ENCODE results near the gene ZNF33B. TPM values are rescaled to one million over a fixed set of nuclear protein-coding genes. Genes with fewer than 3 reads are reported as not detected.

ZNF33B gene
- total and polyA plus RNA-seq, 9 of the 15 experiments (the other 6 are each of a cell fraction or from before 2014, with no cell fraction given) = 6.9 to 23.9 (median 15.4) TPM

- TF ChIP-seq SIX5 (IDR thresholded peaks at IDR 0.05; ENCODE audit: borderline replicate concordance in 1 of 2, insufficient read depth in 1 of 2, low read depth in 1 of 2, low read length in 2 of 2) = peak; percentile 90 to 93
- TF ChIP-seq CREM (IDR thresholded peaks at IDR 0.05; ENCODE audit: low read depth) = peak; percentile 96
- TF ChIP-seq, protein P1, sequence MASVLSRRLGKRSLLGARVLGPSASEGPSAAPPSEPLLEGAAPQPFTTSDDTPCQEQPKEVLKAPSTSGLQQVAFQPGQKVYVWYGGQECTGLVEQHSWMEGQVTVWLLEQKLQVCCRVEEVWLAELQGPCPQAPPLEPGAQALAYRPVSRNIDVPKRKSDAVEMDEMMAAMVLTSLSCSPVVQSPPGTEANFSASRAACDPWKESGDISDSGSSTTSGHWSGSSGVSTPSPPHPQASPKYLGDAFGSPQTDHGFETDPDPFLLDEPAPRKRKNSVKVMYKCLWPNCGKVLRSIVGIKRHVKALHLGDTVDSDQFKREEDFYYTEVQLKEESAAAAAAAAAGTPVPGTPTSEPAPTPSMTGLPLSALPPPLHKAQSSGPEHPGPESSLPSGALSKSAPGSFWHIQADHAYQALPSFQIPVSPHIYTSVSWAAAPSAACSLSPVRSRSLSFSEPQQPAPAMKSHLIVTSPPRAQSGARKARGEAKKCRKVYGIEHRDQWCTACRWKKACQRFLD (CRISPR knock-in tag; IDR thresholded peaks at IDR 0.05) = 0 out of 2 replicates have a peak, but pooled peaks have one; percentile 47
- TF ChIP-seq, protein P2, sequence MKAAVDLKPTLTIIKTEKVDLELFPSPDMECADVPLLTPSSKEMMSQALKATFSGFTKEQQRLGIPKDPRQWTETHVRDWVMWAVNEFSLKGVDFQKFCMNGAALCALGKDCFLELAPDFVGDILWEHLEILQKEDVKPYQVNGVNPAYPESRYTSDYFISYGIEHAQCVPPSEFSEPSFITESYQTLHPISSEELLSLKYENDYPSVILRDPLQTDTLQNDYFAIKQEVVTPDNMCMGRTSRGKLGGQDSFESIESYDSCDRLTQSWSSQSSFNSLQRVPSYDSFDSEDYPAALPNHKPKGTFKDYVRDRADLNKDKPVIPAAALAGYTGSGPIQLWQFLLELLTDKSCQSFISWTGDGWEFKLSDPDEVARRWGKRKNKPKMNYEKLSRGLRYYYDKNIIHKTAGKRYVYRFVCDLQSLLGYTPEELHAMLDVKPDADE (conservative IDR thresholded peaks at IDR 0.05; ENCODE audit: control insufficient read depth, low read depth, low read length) = peak; percentile 97
- TF ChIP-seq ZBTB5 (IDR thresholded peaks at IDR 0.05) = no peak
- TF ChIP-seq, protein P3, sequence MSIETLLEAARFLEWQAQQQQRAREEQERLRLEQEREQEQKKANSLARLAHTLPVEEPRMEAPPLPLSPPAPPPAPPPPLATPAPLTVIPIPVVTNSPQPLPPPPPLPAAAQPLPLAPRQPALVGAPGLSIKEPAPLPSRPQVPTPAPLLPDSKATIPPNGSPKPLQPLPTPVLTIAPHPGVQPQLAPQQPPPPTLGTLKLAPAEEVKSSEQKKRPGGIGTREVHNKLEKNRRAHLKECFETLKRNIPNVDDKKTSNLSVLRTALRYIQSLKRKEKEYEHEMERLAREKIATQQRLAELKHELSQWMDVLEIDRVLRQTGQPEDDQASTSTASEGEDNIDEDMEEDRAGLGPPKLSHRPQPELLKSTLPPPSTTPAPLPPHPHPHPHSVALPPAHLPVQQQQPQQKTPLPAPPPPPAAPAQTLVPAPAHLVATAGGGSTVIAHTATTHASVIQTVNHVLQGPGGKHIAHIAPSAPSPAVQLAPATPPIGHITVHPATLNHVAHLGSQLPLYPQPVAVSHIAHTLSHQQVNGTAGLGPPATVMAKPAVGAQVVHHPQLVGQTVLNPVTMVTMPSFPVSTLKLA (conservative IDR thresholded peaks at IDR 0.05) = peak in 1 of 2 experiments; percentile 73; a peak in 3 of 4 replicates
- no peak; the same call in 1 of the 2 replicates for TF ChIP-seq DPF2 (IDR thresholded peaks at IDR 0.05)
- TF ChIP-seq BACH1 (tag; IDR thresholded peaks at IDR 0.05) = no peak
- TF ChIP-seq KDM4B (IDR thresholded peaks at IDR 0.05; ENCODE audit: borderline replicate concordance in 2 of 2, low read depth in 1 of 2) = 0 out of 4 replicates have a peak, but pooled peaks of 1 of the 2 experiments have one; percentile 8
- TF ChIP-seq HDAC6 (IDR thresholded peaks at IDR 0.05; ENCODE audit: low read depth, low read length) = no peak
- no peak for TF ChIP-seq ZNF184 (CRISPR knock-in tag; IDR thresholded peaks at IDR 0.05)
- TF ChIP-seq TCF7 (IDR thresholded peaks at IDR 0.05; ENCODE audit: borderline replicate concordance) = no peak
- peak; percentile 58 for TF ChIP-seq JUND (IDR thresholded peaks at IDR 0.05; ENCODE audit: borderline replicate concordance, low read depth, low read length)
- TF ChIP-seq JUND (tag; IDR thresholded peaks at IDR 0.05; ENCODE audit: borderline replicate concordance, low read depth, low read length) = no peak; the same call in 2 of the 3 replicates
- TF ChIP-seq ZNF431 (CRISPR knock-in tag; IDR thresholded peaks at IDR 0.05) = 0 out of 2 replicates have a peak, but pooled peaks have one; percentile 76
- no peak for TF ChIP-seq MAFG (tag; conservative IDR thresholded peaks at IDR 0.05)
- no peak for TF ChIP-seq ZKSCAN3 (CRISPR knock-in tag; IDR thresholded peaks at IDR 0.05)
- TF ChIP-seq POLR2B (IDR thresholded peaks at IDR 0.05; ENCODE audit: low read depth, partially characterized antibody) = peak; percentile 58
These were observed 85.9 kb downstream of the ZNF33B start (continued) for GRCh38 chr10:42552188-42553063.
